Measurements from ENCODE around the gene IL37.

Gene IL37

DNA sequence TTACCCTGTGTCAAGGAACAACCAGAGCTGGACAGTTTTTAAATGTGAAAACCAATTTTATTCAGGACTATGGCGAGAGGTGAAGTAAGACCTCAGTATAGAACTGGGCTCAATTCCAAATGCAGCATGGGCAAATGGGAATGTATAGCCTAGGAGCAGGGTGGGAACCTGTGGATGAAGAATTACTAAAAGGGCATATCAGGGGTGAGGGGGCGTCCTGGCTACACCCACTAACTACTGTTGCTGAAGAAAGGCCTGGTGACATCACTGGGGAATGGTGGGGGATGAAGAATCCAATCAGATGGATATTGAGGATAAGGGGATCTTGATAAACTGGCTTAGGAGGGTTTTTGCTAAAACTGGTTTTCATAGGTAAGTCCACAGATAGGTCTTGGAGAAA lies 27.3 kb upstream of the IL37 start:
- no peak for TF ChIP-seq CTCF (IDR thresholded peaks at IDR 0.05)

- TF ChIP-seq CTCF (IDR thresholded peaks at IDR 0.05), result peak; percentile 84
Measured at GRCh38 chr2:112884869-112885505, 26.0 kb upstream of the IL37 start.

- no peak for TF ChIP-seq CTCF (IDR thresholded peaks at IDR 0.05)
Measured at GRCh38 chr2:112885506-112885902, 25.5 kb upstream of the IL37 start.

- no peak for TF ChIP-seq CTCF (IDR thresholded peaks at IDR 0.05)
Measured at GRCh38 chr2:112886291-112886690, 24.7 kb upstream of the IL37 start.

- no peak for TF ChIP-seq CTCF (IDR thresholded peaks at IDR 0.05)
Measured at GRCh38 chr2:112887964-112888749, 22.8 kb upstream of the IL37 start.

DNA sequence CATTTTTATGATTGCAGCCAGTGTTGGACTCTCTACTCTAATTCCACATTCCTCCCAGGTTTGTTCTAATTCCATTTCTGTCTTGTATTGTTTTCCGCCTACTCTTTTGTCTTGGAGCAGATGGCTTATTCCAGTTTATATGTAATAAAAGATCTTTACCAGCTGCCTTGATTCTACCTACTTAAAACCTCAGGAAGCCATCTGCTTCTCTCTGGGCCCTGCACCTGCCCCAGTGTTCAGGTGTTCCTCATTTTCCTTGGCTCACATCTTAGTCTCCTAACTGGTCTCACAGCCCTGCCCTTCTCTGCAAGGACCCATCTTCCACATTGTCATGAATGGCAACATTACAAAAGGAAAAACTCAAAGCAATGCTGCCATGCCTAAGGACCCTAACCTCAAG lies 21.0 kb upstream of the IL37 start:
- no peak for TF ChIP-seq CTCF (IDR thresholded peaks at IDR 0.05)

DNA sequence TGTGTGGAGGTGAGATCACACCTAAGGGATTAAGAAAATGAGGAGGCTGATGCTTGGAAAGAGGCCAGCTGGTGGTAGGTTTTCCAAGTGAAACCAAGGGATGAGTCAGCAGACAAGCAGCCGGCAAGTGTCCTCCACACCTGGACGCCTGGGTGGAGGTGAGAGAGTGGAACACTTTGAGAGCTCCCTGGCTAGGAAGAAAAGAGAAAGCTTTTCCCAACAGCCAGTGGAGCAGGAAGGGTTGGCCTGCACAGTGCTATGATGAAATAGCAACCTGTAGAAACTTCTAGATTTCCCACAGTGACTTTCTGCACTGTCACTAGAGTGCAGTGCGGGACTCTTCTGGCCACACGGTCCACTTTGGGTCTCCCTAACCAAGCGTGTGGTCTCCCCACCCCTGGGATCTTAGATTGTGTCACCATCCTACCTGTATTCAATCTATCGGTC lies 19.6 kb upstream of the IL37 start:
- TF ChIP-seq CTCF (IDR thresholded peaks at IDR 0.05), result no peak

Data from LNCAP (cell line).